ENCODE data around the gene RSPRY1.

RSPRY1 gene

DNA sequence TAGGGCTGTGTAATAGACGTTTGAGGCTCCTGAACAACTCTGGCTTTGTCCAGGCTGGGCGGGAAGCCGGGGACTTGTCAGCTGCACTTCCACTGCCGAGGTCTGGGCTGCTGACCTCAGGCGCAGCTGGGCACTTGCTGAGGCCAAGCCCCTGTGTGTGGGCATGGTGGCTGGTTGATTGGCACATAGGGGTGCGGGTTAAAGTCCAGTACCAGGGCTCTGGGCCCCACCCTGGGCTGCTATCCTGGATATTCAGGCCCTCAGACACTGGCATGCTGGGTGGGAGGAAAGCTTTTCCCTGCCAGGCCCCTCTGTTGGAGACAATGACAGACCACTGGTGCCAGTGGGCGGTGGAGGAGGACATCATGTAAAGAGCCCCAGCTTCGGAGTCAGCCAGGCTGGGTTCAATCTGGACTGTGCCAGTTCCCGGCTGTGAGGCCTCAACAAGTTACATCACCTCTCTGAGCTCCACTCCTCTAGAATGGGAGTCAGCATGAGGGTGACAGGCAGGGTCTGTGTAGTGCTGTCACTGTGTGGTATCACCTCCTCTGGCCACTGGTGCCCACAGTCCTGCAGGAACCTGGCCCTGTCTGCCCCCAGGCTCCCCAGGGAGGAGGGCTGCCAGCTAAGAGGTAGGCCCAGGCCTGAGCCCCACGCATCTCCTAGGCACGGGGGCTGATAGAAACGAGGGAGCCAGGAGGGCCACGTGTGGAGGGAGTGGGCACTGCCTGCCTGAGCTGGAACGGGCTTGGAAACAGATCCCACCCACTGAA lies 42.8 kb upstream of the RSPRY1 start:
- H3K4me1 ChIP-seq (ENCODE audit: control insufficient read depth, low read length) = peaks cover 39% of the 10 kb centered on the region

GRCh38 chr16:57144027-57144426 lies 42.1 kb upstream of the RSPRY1 start:
- Histone ChIP-seq H3K4me3 (ENCODE audit: low read length) (no peak overlapping the region), H3K36me3 (ENCODE audit: control insufficient read depth, low read length) (no peaks in the 10 kb centered on the region), H3K27me3 (ENCODE audit: control insufficient read depth, low read length) (no peaks in the 10 kb centered on the region), H3K27ac (ENCODE audit: low read depth, low read length) (no peak overlapping the region), H3K79me2 (ENCODE audit: control insufficient read depth, low read length) (no peaks in the 10 kb centered on the region), H3K4me1 (ENCODE audit: control insufficient read depth, low read length) (peaks cover 41% of the 10 kb centered on the region), H4K20me1 (ENCODE audit: control insufficient read depth, insufficient read depth, low read depth, low read length) (no peaks in the 10 kb centered on the region), H3K4me2 (ENCODE audit: low read length) (no peak overlapping the region), H3F3A (ENCODE audit: control insufficient read depth, insufficient read depth) (peaks cover 3% of the 10 kb centered on the region; the same call in 1 of the 2 replicates), H3K9me3 (ENCODE audit: control insufficient read depth, insufficient read depth, low read length) (no peaks in the 10 kb centered on the region), H3K9me2 (replicated peaks; ENCODE audit: control insufficient read depth, low read length) (no peaks in the 10 kb centered on the region)
- no peak for TF ChIP-seq EZH2phosphoT487 (IDR thresholded peaks at IDR 0.05; ENCODE audit: borderline replicate concordance, low read length)
- no peak for TF ChIP-seq CTCF (IDR thresholded peaks at IDR 0.05; ENCODE audit: low read depth, low read length, poor library complexity, severe bottlenecking)

More for the DNA sequence above, 42.8 kb upstream of the RSPRY1 start:
- peaks cover 3% of the 10 kb centered on the region; the same call in 1 of the 2 replicates for H3F3A ChIP-seq (ENCODE audit: control insufficient read depth, insufficient read depth)
- H3K9me2 ChIP-seq (replicated peaks; ENCODE audit: control insufficient read depth, low read length) = no peaks in the 10 kb centered on the region
- H3K27me3 ChIP-seq (ENCODE audit: control insufficient read depth, low read length) = no peaks in the 10 kb centered on the region
- H3K36me3 ChIP-seq (ENCODE audit: control insufficient read depth, low read length) = no peaks in the 10 kb centered on the region
- TF ChIP-seq EZH2phosphoT487 (IDR thresholded peaks at IDR 0.05; ENCODE audit: borderline replicate concordance, low read length) (no peak), CTCF (IDR thresholded peaks at IDR 0.05; ENCODE audit: low read depth, low read length, poor library complexity, severe bottlenecking) (no peak)
- no peaks in the 10 kb centered on the region for H3K79me2 ChIP-seq (ENCODE audit: control insufficient read depth, low read length)
- no peak overlapping the region for H3K27ac ChIP-seq (ENCODE audit: low read depth, low read length)
- no peak overlapping the region for H3K4me2 ChIP-seq (ENCODE audit: low read length)
- H3K9me3 ChIP-seq (ENCODE audit: control insufficient read depth, insufficient read depth, low read length) = no peaks in the 10 kb centered on the region
- H4K20me1 ChIP-seq (ENCODE audit: control insufficient read depth, insufficient read depth, low read depth, low read length) = no peaks in the 10 kb centered on the region
- H3K4me3 ChIP-seq (ENCODE audit: low read length) = no peak overlapping the region

DNA sequence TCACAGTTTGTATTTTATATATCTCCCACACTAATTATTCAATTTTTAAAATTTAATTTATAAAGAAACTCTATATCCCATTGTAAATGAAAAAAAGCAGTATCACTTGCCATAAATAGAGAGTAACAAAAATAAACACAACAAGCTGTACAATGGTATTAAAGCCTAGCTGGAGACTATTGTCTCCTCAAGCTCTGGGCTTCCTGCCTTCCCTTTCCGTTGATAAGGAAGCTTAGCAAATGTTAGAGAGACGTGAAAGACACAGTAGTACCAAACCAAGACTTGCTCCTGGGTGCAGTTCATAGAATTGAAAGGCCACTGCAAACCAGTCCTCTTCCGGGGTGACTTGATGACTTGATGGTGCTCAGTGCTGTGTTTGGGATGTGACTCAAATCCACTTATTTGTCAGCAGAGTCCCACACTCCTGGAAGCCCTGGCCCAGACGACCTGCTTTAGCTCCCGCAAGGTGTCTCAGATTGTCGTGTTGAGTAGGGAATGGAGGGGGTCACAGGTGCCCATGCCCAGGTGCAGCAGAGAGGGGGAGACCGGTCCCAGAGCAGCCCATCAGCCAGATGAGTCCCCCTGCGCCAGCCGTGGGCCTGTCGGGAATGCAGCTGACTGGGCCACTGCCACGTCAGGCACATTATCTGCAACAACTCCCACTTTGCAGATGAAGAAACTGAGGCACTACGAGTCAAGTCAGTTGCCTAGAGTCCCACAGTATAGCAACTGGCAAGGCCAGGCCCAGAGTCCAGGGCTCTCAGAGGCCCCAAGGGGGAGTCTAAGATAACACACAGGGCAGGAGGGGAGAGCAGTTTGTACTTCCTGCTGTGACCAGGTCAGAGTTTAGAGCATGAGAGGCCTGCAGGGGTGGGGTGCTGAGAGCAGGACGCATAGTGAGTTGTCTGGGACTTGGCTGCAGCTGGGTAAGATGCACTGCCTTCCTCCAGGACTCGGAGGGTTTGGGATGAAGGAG lies 40.8 kb upstream of the RSPRY1 start:
- no peak overlapping the region for H3K4me2 ChIP-seq (ENCODE audit: low read length)
- H3K36me3 ChIP-seq (ENCODE audit: control insufficient read depth, low read length) = no peaks in the 10 kb centered on the region
- no peak for TF ChIP-seq EZH2phosphoT487 (IDR thresholded peaks at IDR 0.05; ENCODE audit: borderline replicate concordance, low read length)
- no peak for TF ChIP-seq CTCF (IDR thresholded peaks at IDR 0.05; ENCODE audit: low read depth, low read length, poor library complexity, severe bottlenecking)
- no peak overlapping the region for H3K27ac ChIP-seq (ENCODE audit: low read depth, low read length)
- H3K27me3 ChIP-seq (ENCODE audit: control insufficient read depth, low read length) = no peaks in the 10 kb centered on the region
- no peaks in the 10 kb centered on the region for H3K79me2 ChIP-seq (ENCODE audit: control insufficient read depth, low read length)
- H3K4me3 ChIP-seq (ENCODE audit: low read length) = no peak overlapping the region
- no peaks in the 10 kb centered on the region for H3K9me2 ChIP-seq (replicated peaks; ENCODE audit: control insufficient read depth, low read length)
- no peaks in the 10 kb centered on the region for H3K9me3 ChIP-seq (ENCODE audit: control insufficient read depth, insufficient read depth, low read length)
- peaks cover 41% of the 10 kb centered on the region for H3K4me1 ChIP-seq (ENCODE audit: control insufficient read depth, low read length)
- H3F3A ChIP-seq (ENCODE audit: control insufficient read depth, insufficient read depth) = peaks cover 3% of the 10 kb centered on the region; the same call in 1 of the 2 replicates
- H4K20me1 ChIP-seq (ENCODE audit: control insufficient read depth, insufficient read depth, low read depth, low read length) = no peaks in the 10 kb centered on the region

Measured in DOHH2 (cell line).